NB4 (cell line): ENCODE results near the gene SGTA.

Experiments used
- CTCF ChIP-seq: IDR thresholded peaks from one replicate; pipeline ENCODE4 v1.5.1; 2012; ENCODE audit warnings: low read depth, low read length
- POLR2A ChIP-seq: IDR thresholded peaks from 2 replicates; pipeline ENCODE4 v1.6.1; 2011; ENCODE audit warnings: mild to moderate bottlenecking; ENCODE audit not compliant: insufficient read length; ENCODE audit errors: extremely low read depth

- no peak for TF ChIP-seq POLR2A
- TF ChIP-seq CTCF, result no peak
Measured at GRCh38 chr19:2795827-2796658, 13.0 kb upstream of the SGTA start.
